Type B pancreatic cell (in vitro differentiated cells): ENCODE data around the gene RPS6KB2. TPM values are rescaled to one million over a fixed set of nuclear protein-coding genes. Genes with fewer than 3 reads are reported as not detected.
A peak's percentile ranks its signal among the peaks of the same experiment; 100 is the strongest.

Experiments
- DNase-seq: peaks from one replicate; pipeline ENCODE4 v3.0.0; 2021; ENCODE audit warnings: mixed read lengths; ENCODE audit not compliant: unreplicated experiment; ENCODE audit errors: extremely low spot score
- H3K27ac Mint-ChIP-seq: 2 replicates; pipeline ENCODE4 v1.8.0; 2021; ENCODE audit warnings: mild to moderate bottlenecking, mixed read lengths
- H3K27me3 Mint-ChIP-seq: 2 replicates; pipeline ENCODE4 v1.8.0; 2021; ENCODE audit warnings: mixed read lengths
- H3K36me3 Mint-ChIP-seq: 2 replicates; pipeline ENCODE4 v1.8.0; 2021; ENCODE audit warnings: mixed read lengths
- H3K4me1 Mint-ChIP-seq: one replicate; pipeline ENCODE4 v1.8.0; 2021; ENCODE audit warnings: mixed read lengths; ENCODE audit not compliant: unreplicated experiment
- H3K4me3 Mint-ChIP-seq: 2 replicates; pipeline ENCODE4 v1.8.0; 2021; ENCODE audit warnings: mild to moderate bottlenecking, mixed read lengths
- H3K9me3 Mint-ChIP-seq: 2 replicates; pipeline ENCODE4 v1.8.0; 2021; ENCODE audit warnings: mixed read lengths
- total RNA-seq: library from RNA; stranded (reverse); gene quantifications from 2 replicates; pipeline ENCODE4 v1.2.1, GENCODE V29; 2021; ENCODE audit warnings: low replicate concordance
- TF ChIP-seq, protein P1 (sequence below): fragments of 200-600 bp; sonication (generic); conservative IDR thresholded peaks from 2 replicates; pipeline ENCODE4 v1.5.0; 2021; ENCODE audit warnings: antibody characterized with exemption, mild to moderate bottlenecking

Gene RPS6KB2
- total RNA-seq, 1 donor from 2014 or later: 57.0 TPM

DNA sequence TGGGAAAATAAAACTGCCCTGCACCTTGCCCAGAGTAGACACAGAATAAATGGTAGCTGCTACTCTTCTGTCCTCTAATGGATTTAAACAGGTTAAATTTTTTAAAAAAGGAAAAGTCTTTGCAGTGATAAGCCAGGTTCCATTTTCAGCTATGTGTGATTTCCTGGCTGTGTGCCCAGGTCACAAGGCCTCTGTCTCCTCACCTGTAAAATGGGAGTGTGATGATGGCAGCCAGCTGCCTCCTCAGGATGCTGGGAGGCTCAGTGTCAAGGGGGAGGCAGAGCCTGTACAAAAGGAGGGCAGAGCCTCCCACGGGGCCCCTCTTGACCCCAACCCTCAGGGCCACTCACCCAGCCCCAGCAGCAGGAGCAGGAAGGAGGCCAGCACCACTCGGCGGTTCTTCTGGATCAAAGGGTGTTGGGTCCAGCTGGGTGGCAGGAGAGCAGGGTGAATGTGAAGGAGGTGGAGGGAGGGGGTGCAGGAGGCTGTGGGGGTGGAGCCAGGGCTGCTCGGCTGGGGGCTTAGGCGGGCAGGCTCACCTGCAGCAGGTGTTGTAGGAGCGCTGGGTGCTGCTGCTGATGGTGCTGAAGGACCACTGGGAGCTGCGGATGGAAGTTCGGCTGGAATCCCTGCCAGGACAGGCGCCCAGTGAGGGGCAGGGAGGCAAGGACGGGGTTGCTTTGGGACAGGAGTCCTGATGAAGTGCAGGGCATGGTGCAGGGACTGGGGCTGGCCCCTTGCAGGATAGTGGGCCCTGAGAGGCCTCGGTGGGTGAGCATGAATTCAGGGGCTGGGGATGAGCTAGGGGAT lies 38.9 kb downstream of the RPS6KB2 start:
- H3K27ac Mint-ChIP-seq: peak overlapping the region; percentile 83

DNA sequence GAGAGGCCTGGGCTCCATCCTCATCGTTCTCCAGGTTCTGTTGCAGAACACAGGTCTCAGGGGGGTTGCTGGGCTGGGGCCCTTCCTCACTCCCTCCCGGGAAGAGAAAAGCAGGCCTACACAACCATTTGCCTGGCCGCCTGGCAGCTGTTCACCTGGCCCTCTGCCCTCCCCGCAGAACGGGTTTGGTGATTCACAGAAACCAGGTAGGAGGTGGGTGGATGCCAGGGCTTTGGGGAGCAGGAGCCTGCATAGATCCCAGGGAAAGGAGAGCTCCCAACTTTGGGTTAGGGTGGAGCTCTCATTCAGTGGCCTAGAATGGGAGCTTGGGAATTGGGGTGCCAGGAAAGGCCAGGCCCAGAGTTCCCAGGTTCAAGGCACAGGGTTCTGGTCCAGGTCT lies 39.8 kb downstream of the RPS6KB2 start:
- no peak for DNase-seq
- TF ChIP-seq, protein P1, sequence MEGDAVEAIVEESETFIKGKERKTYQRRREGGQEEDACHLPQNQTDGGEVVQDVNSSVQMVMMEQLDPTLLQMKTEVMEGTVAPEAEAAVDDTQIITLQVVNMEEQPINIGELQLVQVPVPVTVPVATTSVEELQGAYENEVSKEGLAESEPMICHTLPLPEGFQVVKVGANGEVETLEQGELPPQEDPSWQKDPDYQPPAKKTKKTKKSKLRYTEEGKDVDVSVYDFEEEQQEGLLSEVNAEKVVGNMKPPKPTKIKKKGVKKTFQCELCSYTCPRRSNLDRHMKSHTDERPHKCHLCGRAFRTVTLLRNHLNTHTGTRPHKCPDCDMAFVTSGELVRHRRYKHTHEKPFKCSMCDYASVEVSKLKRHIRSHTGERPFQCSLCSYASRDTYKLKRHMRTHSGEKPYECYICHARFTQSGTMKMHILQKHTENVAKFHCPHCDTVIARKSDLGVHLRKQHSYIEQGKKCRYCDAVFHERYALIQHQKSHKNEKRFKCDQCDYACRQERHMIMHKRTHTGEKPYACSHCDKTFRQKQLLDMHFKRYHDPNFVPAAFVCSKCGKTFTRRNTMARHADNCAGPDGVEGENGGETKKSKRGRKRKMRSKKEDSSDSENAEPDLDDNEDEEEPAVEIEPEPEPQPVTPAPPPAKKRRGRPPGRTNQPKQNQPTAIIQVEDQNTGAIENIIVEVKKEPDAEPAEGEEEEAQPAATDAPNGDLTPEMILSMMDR: no peak
- Mint-ChIP-seq H3K4me1 (peaks cover 9% of the 10 kb centered on the region), H3K9me3 (no peaks in the 10 kb centered on the region), H3K27me3 (no peaks in the 10 kb centered on the region), H3K36me3 (no peaks in the 10 kb centered on the region), H3K27ac (peak overlapping the region; percentile 83), H3K4me3 (peak overlapping the region; percentile 92)

More for the DNA sequence above, 38.9 kb downstream of the RPS6KB2 start:
- no peaks in the 10 kb centered on the region for H3K36me3 Mint-ChIP-seq
- no peak for DNase-seq
- H3K9me3 Mint-ChIP-seq: no peaks in the 10 kb centered on the region
- peak overlapping the region; percentile 92 for H3K4me3 Mint-ChIP-seq
- TF ChIP-seq, protein P1: no peak
- H3K27me3 Mint-ChIP-seq: no peaks in the 10 kb centered on the region
- peaks cover 9% of the 10 kb centered on the region for H3K4me1 Mint-ChIP-seq

DNA sequence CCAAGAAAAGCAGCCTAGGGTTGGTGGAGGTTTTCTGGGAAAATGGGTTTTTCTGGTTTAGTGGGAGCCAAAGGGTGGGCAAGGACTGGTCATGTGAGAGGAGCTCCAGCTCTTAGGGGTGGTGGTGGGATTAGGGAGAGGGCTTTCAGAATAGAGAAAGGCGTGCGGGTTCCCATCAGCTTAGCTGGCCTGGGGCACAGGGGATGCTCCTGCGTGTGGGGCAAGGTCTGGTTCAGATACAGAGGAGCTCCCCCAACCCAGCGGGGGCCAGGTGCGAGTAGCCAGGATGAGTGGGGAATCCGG lies 40.1 kb downstream of the RPS6KB2 start:
- peak overlapping the region; percentile 92 for H3K4me3 Mint-ChIP-seq

GRCh38 chr11:67468759-67469507 lies 40.6 kb downstream of the RPS6KB2 start, which contains the start of gene TMEM134:
Gene TMEM134, minus strand, starts transcription at chr11:67469251. Its CDS starts 59 bp downstream, at chr11:67469192.
- Mint-ChIP-seq H3K4me1 (peaks cover 9% of the 10 kb centered on the region), H3K27ac (peak within 1 kb of the TSS; percentile 83), H3K36me3 (no peaks in the 10 kb centered on the region), H3K9me3 (no peaks in the 10 kb centered on the region), H3K4me3 (peak within 1 kb of the TSS; percentile 92), H3K27me3 (no peaks in the 10 kb centered on the region)
- TF ChIP-seq, protein P1: peak; percentile 62
- DNase-seq: peak; percentile 95

More for the DNA sequence above, 40.1 kb downstream of the RPS6KB2 start:
- Mint-ChIP-seq H3K27me3 (no peaks in the 10 kb centered on the region), H3K36me3 (no peaks in the 10 kb centered on the region), H3K27ac (peak overlapping the region; percentile 83), H3K4me1 (peaks cover 9% of the 10 kb centered on the region), H3K9me3 (no peaks in the 10 kb centered on the region)
- TF ChIP-seq, protein P1: no peak
- DNase-seq: no peak

GRCh38 chr11:67469508-67469811 lies 41.2 kb downstream of the RPS6KB2 start:
- no peak for DNase-seq
- H3K9me3 Mint-ChIP-seq: no peaks in the 10 kb centered on the region
- no peaks in the 10 kb centered on the region for H3K36me3 Mint-ChIP-seq
- peak overlapping the region; percentile 92 for H3K4me3 Mint-ChIP-seq
- peak overlapping the region; percentile 70 for H3K27ac Mint-ChIP-seq
- H3K4me1 Mint-ChIP-seq: peaks cover 9% of the 10 kb centered on the region
- H3K27me3 Mint-ChIP-seq: no peaks in the 10 kb centered on the region
- TF ChIP-seq, protein P1: peak; percentile 10
